Stimulated activated CD4-positive, alpha-beta T cell treated with anti-CD3 and anti-CD28 coated beads, Interleukin-4, amount 100 ng/mL, for 48 hours (primary cell): Measurements from ENCODE around the gene GRIK4.
"Not testable (repeated sequence)": the region's sequence is repeated elsewhere in the genome, so short reads cannot be mapped to it uniquely, and the experiment has no call there.

Experiments used
- DNase-seq, 2 donors: peaks; one replicate each; pipeline ENCODE4 v3.0.0-alpha.2; 2020; ENCODE audit warnings: low read depth in 2 of 2

The GRIK4 gene

DNA sequence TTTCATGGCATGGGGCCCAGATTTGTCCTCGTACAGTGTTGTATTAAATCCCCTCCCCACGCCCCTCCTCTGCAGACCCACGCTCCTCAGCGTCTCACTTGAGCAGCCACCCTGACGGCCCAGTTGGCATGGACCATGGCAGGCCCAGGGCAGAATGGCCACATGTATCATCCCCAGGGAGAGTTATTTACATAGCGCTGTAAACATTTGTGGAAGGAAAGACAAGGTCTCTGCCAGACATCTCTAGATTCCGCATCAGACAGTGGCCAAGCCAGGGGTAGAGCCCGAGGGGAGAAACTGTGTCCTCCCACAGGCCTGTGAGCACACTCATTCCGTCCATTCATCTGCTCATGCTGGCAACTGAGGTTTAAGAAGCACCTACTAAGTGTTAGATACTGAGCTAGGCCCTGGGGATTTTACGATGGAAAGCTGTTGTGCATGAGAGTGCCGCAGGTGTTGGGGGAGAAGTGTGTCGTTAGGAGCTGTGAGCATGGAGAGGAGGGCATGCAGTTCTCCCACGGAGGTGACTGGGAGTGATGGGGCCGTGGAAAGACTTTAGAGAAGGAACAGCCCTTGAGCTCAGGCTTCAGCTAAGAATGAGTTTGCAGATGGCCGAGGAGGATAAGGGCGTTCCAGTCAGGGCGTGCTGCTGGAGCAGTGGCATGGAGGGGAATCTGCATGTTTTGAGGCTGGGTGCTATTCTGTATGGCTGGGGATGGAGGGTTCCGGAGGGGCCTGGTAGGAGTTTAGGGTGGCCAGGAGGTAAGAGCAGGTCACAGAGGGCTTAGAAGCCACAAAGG, 94.9 kb downstream of the GRIK4 start:
- no peak for DNase-seq

DNA sequence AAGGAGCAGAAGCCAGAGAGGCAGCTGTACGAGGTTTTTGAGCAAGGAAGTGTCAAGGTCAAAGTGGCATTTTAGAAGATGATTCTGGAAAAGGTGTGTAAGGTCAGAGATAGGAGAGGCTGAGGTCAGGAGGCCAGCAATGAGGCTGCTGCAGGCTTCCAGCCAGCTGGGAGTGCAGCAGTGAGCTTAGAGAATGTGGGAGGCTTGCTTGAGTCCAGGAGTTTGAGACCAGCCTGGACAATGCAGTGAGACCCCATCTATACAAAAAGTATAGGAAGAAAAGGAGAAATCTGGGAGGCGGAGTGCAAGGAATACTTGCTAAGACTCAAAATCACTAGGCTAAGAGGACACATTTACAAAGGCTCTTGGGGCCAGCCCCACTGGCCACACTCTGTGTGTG, 96.5 kb downstream of the GRIK4 start:
- DNase-seq: no peak

DNA sequence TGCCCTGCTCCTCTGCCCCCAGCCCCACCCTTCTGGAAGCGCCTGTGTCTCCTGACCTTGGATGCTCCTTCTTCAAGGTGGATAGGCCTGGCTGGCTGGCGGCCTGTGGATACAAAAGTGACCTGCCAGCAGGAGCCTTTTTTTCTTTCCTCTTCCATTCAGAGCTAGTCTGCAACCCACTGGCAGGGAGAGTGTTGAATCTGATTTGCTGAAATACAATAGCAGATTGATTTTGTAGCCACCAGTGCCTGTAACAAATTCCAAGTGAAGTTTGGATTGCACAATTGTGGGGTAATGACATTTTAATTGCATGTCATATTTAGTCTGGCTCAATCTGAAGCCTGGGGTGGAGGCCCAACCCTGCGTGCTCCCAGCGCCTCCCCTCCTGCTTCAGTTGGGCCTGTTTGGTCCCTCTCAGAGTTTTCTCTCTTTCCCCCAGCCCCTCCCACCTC, 97.2 kb downstream of the GRIK4 start:
- DNase-seq: no peak

DNA sequence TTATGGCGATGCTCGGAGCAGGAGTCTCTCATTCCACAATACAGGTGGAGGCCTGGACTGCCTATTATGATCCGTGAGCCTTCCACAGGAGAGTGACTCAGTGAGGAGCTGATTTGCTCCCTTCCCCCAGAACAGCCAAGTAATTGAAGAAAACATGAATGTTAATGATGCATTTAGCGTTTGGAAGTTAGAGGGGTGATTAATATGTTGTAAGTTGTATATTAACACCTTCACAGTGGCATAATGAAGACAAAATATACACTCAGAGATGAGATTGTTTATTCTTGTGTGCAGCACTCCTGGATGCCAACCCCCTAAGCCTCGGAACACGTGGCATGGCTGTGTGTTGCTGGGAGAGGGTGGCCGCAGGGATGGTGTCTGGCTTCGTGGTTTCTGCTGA, 98.6 kb downstream of the GRIK4 start:
- DNase-seq: no peak

DNA sequence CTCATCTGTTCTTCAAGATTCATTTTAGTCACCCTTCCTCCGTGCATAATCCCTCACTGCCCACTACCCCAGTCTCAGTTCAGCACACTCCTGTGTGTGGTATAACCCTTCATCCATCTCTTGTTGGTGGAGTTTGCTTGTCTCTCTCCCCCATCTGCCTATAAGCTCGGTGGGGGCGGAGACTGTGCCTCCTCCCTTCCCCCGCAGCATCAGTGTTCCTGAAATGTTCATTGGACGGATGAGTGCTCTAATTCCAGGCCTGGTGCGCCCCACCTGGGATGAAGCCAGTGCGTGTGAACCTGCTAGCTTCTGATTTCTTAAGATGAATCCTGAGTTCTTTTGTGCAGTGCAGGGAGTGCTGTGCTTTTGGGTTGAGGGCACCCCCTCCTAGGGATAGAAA, 100.0 kb downstream of the GRIK4 start:
- DNase-seq: no peak

DNA sequence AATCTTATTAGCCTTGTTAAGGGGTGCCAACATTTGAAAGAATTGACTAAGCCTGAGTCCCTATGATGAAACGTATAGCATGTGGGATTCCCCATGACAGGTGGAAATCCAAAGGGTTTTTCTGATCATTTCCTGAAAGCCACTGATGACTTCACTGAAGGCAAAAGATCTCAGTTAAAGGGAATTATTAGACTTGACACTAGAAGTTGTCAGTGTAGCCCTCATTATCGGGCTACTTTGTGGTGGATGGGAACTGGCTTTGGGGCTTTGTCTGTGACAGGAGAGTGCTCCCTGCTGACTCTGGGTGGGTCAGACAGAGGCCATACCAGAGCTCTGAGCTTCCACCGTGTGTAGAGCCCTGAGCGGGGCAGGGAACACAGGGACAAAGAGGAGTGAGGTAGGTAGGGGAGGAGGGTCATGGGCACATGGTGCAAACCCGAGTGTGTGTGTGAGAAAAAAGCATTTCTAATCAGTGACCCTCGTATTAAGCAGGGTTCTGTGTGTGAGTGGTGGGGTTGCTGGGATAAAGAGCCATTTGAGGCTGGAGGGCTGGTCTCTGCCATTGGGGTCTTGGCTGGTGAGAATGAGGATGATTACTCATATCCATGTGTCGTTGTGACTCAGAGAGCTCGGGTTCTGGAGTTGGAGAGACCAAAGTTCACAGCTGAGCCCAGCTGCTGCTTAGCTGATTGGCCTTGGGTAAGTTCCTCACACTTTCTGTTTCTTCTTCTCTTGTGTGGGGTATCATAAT, 101.1 kb downstream of the GRIK4 start:
- no peak for DNase-seq

DNA sequence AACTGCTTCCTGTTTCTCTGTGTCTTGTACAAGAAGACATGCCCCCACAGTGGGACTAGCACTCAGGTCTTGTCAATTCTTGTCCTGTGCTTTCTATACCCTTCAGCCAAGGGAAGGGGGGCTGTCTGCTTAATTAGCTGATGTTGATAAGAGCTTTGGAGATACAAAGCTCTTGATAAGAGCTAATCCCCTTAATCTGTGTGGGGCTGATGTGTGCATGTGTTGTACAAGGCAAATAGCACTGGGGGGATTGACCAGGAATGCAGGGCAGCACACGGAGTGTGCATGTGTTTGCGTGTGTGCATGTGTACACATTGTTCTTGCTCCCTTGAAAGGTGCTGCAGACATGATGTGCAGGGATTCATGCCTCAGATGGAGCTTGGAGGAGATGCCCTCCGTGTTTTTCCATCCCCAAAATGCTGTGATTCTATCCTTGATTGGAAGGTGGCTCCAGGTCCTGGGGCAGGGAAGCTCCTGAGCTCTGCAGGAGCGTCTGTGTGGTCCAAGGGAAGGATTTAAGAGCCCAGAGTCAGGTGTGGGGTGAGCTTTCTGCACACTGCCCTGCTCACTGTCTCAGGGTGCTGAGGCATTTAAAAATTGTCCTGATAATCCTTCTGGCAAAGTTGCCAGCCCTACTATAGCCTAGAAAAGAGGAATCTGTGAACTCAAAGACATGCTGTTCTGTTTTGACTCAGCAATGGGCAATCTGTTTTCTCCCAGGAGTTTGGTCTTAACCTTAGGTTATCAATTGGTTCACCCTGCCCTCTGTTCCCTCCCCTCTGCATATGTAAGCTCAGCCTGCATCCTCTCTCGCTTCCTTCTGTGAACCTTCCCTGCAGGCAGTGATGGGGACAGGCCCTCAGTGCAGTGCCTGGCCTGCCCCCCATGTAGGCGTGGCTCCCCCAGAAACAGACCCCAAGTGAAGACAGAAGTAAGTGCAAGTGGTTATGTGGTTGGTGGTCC, 102.0 kb downstream of the GRIK4 start:
- no peak for DNase-seq

DNA sequence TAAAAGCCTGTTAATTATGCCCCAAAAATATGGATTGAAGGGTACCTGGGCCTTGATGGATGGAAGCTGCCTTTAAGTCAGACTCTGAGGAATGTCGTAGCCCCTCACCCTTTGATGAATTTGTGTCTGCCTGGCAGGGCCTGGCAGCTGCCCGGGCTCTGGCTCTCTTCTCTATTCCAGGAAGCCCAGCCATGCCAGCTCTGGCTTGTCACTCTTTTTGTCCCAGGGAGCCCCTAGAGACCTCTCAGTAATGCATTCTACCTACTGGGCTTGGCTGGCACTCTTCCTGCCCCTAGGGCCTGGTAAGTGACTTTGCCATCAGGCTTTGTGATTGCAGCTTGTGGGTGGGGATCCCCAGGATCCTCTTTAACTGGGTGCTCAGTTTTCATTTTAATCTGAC, 103.8 kb downstream of the GRIK4 start:
- no peak for DNase-seq

DNA sequence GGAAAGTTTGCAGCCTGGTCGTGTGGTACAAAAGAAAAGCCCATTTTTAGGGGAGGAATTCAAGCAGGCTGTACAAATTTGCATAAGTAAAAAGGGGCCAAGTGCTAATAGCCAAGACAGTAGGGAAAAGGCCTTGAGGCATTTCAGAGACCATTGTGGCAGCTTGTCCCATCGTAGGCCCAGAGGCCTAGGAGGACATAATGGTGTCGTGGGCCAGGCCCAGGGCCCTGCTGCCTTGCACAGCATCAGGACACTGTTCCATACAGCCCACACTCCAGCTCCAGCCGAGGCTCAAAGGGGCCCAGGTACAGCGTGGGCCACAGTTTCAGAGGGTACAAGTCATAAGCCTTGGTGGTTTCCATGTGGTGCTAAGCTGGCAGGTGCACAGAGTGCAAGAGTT, 106.9 kb downstream of the GRIK4 start:
- no peak for DNase-seq

DNA sequence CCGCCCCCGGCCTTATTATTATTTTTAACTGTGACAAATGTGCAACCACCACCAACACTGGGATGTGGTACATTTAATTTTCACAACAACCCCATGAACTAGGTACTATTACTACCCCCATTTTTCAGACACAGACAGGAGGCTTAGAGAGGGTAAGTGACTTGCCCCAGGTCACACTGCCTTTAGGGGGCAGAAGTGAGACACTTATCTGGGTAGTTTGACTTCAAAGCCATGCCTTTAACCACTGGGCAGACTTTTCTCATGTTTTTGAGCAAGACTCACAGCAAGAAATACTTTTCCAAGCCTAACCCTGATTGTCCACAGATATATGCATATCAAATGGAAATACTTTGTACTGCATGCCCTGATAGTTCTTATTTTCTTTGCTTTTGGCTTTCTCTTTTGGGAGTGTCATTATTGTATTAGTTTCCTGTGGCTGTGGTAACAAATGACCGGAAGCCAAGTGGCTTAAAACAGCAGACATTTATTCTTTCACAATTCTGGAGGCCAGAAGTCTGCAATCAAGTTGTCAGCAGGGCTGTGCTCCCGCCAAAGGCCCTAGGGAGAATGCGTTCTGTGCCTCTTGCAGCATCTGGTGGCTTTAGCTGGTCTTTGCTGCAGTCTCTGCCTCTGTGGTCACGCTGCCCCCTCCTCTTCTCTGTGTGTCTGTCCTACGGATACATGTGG, 110.8 kb downstream of the GRIK4 start:
- no peak for DNase-seq

DNA sequence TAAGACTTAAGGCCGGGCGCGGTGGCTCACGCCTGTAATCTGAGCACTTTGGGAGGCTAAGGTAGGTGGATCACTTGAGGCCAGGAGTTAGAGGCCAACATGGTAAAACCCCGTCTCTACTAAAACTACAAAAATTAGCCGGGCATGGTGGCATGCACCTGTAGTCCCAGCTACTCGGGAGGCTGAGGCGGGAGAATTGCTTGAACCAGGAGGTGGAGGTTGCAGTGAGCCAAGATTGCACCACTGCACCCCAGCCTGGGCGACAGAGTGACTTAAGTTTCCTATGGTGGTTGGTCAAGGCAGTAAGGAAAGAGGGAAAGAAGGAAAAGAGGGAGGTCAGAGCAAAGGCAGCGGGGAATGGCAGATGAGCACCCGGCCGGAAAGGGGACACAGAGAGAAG, 113.4 kb downstream of the GRIK4 start:
- DNase-seq: not testable (repeated sequence)

DNA sequence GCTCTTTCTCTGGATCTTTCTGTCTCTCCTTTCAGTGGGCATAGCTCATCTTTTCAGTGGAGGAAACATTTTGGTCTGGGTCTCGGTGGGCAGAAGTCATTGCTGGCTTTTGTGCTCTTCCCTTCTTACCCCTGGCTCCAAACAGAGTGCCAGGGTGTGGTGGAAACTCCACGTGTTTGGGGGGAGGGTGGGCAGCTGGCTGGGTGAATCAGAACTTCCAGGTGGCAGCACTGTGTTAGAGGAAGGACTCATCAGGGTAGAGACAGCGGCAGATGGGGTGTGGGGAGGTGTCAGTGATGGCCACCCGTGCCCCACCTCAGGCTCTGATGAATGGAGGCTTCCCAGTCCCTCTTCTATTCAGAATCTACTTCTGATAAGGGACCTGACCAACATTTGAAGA, 114.0 kb downstream of the GRIK4 start:
- no peak for DNase-seq

DNA sequence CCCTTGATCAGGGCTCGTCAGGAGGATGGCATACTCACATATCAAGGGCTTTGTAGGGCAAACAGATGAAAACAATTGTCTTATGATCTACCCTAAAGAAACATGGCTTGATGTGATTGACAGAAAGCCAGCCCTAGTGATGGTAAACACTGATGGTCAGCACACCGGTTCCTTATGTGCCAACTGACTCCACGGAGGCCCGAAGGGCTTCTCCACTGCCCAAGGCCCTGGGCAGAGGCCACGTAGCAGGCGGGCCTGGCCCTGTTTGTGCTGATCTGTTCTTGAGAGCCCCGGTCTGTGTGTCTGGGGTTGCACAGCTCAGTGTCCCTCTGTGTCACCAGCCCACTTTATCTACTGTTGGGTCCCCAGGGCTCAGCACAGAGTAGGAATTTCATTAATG, 115.2 kb downstream of the GRIK4 start:
- no peak for DNase-seq

DNA sequence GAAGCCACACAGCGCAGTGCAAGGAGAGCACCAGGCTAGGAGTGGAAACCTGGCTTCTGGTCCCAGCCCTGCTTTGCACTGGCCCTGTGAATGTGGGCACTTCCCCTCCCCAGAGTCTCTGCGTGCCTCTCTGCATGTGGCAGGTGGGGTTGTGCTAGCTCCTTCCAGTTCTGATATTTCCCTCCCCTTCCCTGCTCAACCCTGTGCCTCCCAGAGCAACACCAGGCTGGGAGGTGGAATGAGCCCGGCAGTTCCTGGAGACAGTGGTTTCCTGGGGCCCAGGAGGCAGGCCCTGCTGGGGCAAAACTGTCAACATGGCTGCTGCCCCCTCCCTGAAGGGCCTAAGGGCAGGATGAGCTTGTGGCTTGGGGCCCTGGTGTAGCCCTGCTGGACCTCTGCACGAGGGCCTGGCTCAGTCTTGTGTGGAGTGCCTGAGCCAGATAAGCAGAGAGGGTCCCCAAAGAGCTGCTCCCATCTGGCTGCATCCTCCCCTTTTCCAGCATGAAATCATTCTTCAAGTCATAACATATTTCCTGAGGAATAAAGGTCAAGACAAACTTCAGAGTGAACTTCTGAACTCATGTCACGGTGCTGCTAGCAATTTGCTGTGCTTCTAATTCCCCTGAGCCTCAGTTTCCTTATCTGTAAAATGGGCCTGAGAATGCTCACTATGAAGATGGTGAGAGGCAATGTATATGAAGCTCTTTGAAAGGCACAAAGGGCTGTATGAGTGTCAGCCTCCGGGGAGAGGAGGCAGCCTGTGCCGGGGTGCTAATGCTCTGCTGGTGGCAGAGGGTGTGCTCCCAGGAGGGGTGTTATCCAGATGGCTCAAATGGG, 116.0 kb downstream of the GRIK4 start:
- DNase-seq: no peak

DNA sequence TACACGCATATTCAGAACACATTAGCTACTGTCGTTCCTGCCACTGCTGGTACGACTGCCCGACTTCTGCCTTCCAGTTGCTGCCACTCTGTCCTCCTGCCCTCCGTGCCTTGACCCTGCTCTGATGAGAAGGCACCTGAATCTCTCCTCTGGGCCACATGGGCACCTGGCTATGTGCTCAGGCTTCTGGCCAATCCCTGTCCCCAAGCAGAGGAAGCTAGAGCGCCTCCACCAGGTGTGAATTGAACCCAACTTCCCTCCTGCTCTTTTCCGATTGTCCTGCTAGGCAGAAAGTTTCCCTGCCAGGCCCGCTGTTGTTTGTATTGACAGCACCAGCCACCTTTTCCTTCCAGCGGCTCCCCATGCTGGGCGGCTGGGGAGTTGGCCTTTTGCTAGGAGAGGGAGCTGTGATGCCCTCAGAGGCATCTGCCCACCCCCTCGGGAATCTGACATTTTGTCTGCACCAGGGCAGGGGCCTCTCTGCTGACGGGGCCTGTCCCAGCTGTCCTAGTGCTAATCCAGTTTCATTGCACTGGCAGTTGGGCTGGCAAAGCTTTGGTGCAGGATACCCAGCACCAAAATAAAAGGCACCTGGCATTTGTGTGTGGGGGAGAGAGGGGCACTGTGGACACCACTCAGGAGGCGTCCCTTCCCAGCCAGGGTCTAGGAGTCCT, 118.0 kb downstream of the GRIK4 start:
- DNase-seq: no peak

DNA sequence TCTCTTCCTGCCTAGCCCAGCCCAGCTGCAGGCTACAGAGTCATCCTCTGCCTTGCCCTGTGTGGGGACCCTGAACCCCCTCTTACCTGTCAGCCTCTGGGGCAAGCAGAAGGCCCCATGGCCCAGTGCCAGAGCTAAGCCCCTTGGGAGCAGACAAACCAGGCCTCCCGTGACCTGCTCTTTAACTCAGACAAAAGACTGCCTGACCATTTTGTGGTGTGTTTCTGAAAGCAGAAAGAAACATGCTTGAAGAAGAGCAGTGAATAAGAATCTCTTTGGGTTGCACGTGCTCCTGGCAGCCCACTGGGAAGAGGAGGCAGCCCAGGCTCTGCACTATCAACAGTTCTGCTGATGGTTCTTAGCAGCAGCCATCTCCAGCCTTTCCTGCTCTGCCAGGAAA, 118.6 kb downstream of the GRIK4 start:
- no peak for DNase-seq

DNA sequence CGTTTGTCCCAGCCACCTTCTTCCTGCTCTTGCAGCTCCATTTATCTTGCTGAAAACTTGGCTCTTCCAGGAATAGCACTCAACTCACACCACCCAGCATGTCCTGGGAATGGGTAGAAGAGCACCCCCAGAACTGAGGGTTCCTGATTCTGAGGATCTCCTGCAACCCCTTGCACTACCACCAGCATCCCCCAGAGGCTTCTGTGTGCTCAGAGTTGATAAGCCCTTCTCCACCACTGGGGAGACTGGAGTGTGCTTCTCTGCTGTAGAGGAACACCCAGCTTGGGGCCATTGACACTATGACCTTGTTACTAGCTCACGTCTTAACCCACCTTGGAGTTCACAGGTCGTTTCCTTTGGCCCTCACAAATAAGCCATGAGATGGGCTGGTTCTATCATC, 121.0 kb downstream of the GRIK4 start:
- DNase-seq: no peak

DNA sequence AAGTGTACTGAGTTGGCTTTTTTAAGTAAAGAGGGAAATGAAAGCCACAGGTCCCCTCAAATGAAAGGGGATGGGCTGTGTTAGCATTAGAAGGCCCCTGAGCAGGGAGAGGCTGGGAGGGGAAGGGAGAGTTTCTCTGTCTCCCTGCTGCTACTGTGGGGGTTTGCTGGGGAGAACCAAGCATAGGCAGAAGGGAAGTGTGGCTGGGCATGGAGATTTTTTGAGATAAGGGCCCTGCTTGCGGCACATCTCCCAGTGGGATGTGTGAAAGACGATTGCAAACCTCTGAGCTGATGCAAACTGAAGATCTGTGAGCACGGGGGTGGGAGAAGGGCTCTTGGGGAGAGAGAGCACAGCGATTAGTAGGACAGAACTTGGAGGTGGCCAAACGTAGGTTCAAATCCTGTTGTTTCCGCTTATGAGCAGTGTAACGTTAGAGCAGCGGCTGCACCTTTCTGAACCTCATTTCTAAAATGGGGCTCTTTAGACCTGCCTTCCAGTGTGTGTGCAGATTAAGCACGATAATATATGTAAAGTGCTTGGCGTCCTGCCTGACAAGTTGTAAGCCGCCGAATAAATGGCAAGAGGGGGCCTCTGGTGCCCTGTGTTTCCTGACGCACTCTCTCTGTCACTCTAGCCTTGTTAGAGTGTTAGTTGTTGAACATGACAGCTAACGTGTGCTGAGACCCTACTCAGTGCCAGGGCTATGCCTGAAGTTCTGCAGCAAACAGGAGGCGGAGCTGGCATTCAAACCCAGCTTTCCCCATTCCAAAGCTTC, 122.3 kb downstream of the GRIK4 start:
- DNase-seq: no peak

DNA sequence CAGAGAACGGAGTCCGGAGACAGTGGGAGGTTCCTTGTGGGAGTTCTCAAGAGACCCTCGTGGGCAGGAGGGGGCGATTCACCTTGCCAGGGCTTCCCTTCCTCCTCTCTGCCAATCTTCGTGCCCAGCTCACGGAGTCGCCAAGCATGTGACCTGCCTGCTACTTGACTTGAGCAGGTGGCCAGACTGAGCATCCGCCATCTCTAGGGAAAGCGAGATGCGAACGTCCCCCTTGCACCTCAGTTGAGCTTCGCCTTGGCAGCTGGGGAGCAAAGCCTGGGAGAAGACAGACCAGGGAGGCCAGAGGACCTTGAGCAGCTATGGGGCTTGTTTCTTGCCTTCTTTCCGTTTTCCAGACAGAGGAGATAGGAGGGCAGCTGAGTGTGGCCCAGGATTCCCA, 123.2 kb downstream of the GRIK4 start:
- DNase-seq: no peak
